Measurements from ENCODE around the gene TSKS.

Gene TSKS

DNA sequence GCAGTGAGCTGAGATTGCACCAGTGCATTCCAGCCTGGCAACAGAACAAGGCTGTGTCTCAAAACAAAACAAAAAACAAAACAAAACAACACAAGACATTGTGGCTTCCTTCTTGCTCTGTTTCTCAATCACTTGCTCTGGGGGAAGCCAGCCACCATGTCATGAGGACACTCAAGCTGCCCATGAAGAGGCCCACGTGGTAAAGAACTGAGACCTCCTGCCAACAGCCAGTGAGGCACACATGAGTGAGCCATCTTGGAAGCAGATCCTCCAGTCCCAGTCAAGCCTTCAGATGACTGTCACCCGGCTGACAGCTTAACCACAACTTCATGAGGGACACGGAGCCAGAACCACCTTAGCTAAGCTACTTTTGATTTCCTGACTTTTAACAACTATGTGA, 47.0 kb downstream of the TSKS start:
- H3K27ac ChIP-seq, result no peak overlapping the region
- CTCF ChIA-PET, result interaction anchor here (0.7 kb wide), 2 partner anchors 47 to 596 kb away, joined by 3 to 4 read pairs; no protein-coding TSS in a partner anchor
- POLR2A ChIA-PET (ENCODE audit: low non-redundant PET), result interaction anchor here (0.6 kb wide), 1 partner anchor 17 kb away, joined by 3 read pairs; no protein-coding TSS in a partner anchor
- no peak for TF ChIP-seq CTCF (conservative IDR thresholded peaks at IDR 0.05; ENCODE audit: low read depth)
- no peak for DNase-seq (ENCODE audit: low spot score)

- ChIA-PET POLR2A (ENCODE audit: low non-redundant PET) (interaction anchor here (0.6 kb wide), 1 partner anchor 26 kb away, joined by 3 read pairs; no protein-coding TSS in a partner anchor), CTCF (interaction anchor here (0.6 kb wide), 1 partner anchor 46 kb away, joined by 3 read pairs; no protein-coding TSS in a partner anchor)
- peak; percentile 21 for DNase-seq (ENCODE audit: low spot score)
- H3K27ac ChIP-seq, result no peak overlapping the region
- TF ChIP-seq CTCF (conservative IDR thresholded peaks at IDR 0.05; ENCODE audit: low read depth), result no peak
These were observed 49.8 kb downstream of the TSKS start for GRCh38 chr19:49713236-49713845.

DNA sequence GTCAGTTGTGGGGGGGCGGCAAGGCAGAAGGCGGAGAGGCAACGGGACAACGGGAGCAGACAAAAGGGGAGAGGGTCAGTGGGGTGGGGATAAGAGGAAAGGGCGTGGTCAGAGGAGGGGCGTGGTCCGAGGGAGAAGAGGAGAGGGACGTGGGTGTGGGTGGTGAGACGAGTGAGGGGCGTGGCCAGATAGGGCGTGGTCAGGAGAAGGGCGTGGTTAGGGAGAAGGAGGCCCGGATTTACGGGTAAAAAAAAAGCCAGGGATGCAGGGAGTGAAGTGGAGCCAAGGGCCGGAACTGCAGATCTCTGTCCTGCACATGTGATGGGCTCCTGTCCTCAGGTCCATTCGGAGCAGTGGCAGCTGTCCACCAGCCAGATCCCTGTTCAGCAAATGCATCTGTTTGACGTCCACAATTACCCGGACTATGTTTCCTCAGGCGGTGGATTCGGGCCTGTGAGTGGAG, 50.7 kb downstream of the TSKS start:
- ChIA-PET POLR2A (ENCODE audit: low non-redundant PET) (no interaction called here), CTCF (interaction anchor here (0.6 kb wide), 1 partner anchor 47 kb away, joined by 3 read pairs; no protein-coding TSS in a partner anchor)
- peak; percentile 57 for DNase-seq (ENCODE audit: low spot score)
- no peak for TF ChIP-seq CTCF (conservative IDR thresholded peaks at IDR 0.05; ENCODE audit: low read depth)
- no peak overlapping the region for H3K27ac ChIP-seq

- no peak for DNase-seq (ENCODE audit: low spot score)
- ChIA-PET CTCF (no interaction called here), POLR2A (ENCODE audit: low non-redundant PET) (no interaction called here)
- H3K27ac ChIP-seq, result no peak overlapping the region
- no peak for TF ChIP-seq CTCF (conservative IDR thresholded peaks at IDR 0.05; ENCODE audit: low read depth)
These were observed 52.6 kb downstream of the TSKS start for GRCh38 chr19:49710372-49710951.

DNA sequence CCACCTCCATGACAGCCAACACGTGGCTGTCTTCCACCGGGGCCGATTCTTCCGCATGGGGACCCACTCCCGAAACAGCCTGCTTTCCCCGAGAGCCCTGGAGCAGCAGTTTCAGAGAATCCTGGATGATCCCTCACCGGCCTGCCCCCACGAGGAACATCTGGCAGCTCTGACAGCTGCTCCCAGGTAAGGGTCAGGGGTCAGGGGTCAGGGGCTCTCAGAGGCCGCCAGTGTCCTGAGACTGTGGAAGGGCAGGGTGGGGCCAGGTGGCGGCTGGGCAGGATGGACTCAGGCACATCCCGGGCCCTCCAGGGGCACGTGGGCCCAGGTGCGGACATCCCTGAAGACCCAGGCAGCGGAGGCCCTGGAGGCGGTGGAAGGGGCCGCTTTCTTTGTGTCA, 57.2 kb downstream of the TSKS start:
- no peak for TF ChIP-seq CTCF (conservative IDR thresholded peaks at IDR 0.05; ENCODE audit: low read depth)
- H3K27ac ChIP-seq, result no peak overlapping the region
- no peak for DNase-seq (ENCODE audit: low spot score)
- POLR2A ChIA-PET (ENCODE audit: low non-redundant PET), result no interaction called here
- CTCF ChIA-PET, result no interaction called here

DNA sequence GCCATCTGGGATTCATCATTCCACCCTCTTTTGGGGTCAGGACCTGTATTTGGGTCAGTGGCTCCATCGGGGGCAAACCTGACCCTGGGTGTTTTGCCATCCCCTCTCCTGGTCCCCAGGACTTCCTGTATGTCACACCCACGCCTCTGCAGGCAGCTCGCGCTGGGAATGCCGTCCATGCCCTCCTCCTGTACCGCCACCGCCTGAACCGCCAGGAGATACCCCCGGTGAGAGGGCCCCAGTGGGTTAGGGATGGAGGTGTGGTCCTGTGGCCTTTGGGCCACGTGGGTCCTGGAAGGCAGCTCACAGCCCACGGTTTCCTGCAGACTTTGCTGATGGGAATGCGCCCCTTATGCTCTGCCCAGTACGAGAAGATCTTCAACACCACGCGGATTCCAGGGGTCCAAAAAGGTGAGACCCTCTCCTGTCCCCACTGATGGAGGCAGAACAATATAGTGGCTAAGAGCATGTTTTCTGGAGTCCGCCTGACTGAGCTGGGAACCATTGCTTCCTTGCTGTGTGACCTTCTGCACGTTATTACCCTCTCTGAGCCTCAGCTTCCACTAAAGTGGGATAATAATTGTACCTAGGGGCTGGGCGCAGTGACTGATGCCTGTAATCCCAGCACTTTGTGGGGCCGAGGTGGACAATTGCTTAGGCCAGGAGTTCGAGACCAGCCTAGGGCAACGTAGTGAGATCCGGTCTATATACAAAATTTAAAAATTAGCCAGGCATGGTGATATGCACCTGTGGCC, 58.0 kb downstream of the TSKS start:
- no peak for DNase-seq (ENCODE audit: low spot score)
- H3K27ac ChIP-seq, result no peak overlapping the region
- CTCF ChIA-PET, result interaction anchor here (0.7 kb wide), 1 partner anchor 24 kb away, joined by 3 read pairs; no protein-coding TSS in a partner anchor
- POLR2A ChIA-PET (ENCODE audit: low non-redundant PET), result no interaction called here
- TF ChIP-seq CTCF (conservative IDR thresholded peaks at IDR 0.05; ENCODE audit: low read depth), result no peak
